ENCODE measurements around the gene ATP6V1E1.

The ATP6V1E1 gene

GRCh38 chr22:17592201-17592600 is 36.3 kb downstream of the ATP6V1E1 start:
- H3K27me3 ChIP-seq (ENCODE audit: insufficient read depth, low read length, poor library complexity, severe bottlenecking), result no peaks in the 10 kb centered on the region
- H4K20me1 ChIP-seq (ENCODE audit: insufficient read depth, low read length, poor library complexity, severe bottlenecking), result no peaks in the 10 kb centered on the region
- no peak for TF ChIP-seq CTCF (conservative IDR thresholded peaks at IDR 0.05; ENCODE audit: low read length)
- no peak for TF ChIP-seq EZH2phosphoT487 (IDR thresholded peaks at IDR 0.05; ENCODE audit: borderline replicate concordance)
- H3K4me2 ChIP-seq (ENCODE audit: low read depth, low read length, poor library complexity, severe bottlenecking), result no peak overlapping the region
- H3K4me3 ChIP-seq (ENCODE audit: low read length, poor library complexity, severe bottlenecking), result no peak overlapping the region
- H3K4me1 ChIP-seq (ENCODE audit: insufficient read depth, low read length, poor library complexity, severe bottlenecking), result no peaks in the 10 kb centered on the region
- no peak overlapping the region for H2AFZ ChIP-seq (ENCODE audit: low read length)
- H3F3A ChIP-seq (ENCODE audit: low read depth), result no peaks in the 10 kb centered on the region
- no peaks in the 10 kb centered on the region for H3K9me2 ChIP-seq (replicated peaks; ENCODE audit: low read depth, low read length)
- H3K9me3 ChIP-seq (ENCODE audit: insufficient read depth, low read depth, low read length), result no peaks in the 10 kb centered on the region
- H3K9ac ChIP-seq (ENCODE audit: low read depth, low read length, poor library complexity, severe bottlenecking), result no peak overlapping the region
- H3K79me2 ChIP-seq (ENCODE audit: insufficient read depth, low read length), result no peaks in the 10 kb centered on the region
- H3K36me3 ChIP-seq (ENCODE audit: insufficient read depth, low read length), result peaks cover 64% of the 10 kb centered on the region; the same call in 1 of the 2 replicates

GRCh38 chr22:17590586-17590985 is 38.0 kb downstream of the ATP6V1E1 start:
- Histone ChIP-seq H3K9me3 (ENCODE audit: insufficient read depth, low read depth, low read length) (no peaks in the 10 kb centered on the region), H3K27me3 (ENCODE audit: insufficient read depth, low read length, poor library complexity, severe bottlenecking) (no peaks in the 10 kb centered on the region), H3K79me2 (ENCODE audit: insufficient read depth, low read length) (no peaks in the 10 kb centered on the region), H3K4me2 (ENCODE audit: low read depth, low read length, poor library complexity, severe bottlenecking) (no peak overlapping the region), H3K36me3 (ENCODE audit: insufficient read depth, low read length) (peaks cover 52% of the 10 kb centered on the region; the same call in 1 of the 2 replicates), H3K4me3 (ENCODE audit: low read length, poor library complexity, severe bottlenecking) (no peak overlapping the region), H4K20me1 (ENCODE audit: insufficient read depth, low read length, poor library complexity, severe bottlenecking) (no peaks in the 10 kb centered on the region), H3F3A (ENCODE audit: low read depth) (no peaks in the 10 kb centered on the region), H3K4me1 (ENCODE audit: insufficient read depth, low read length, poor library complexity, severe bottlenecking) (no peaks in the 10 kb centered on the region), H3K9ac (ENCODE audit: low read depth, low read length, poor library complexity, severe bottlenecking) (no peak overlapping the region), H2AFZ (ENCODE audit: low read length) (no peak overlapping the region), H3K9me2 (replicated peaks; ENCODE audit: low read depth, low read length) (no peaks in the 10 kb centered on the region)
- TF ChIP-seq CTCF (conservative IDR thresholded peaks at IDR 0.05; ENCODE audit: low read length) (no peak), EZH2phosphoT487 (IDR thresholded peaks at IDR 0.05; ENCODE audit: borderline replicate concordance) (no peak)

GRCh38 chr22:17589810-17590375 is 38.7 kb downstream of the ATP6V1E1 start:
- Histone ChIP-seq H2AFZ (ENCODE audit: low read length) (no peak overlapping the region), H3K4me3 (ENCODE audit: low read length, poor library complexity, severe bottlenecking) (no peak overlapping the region), H3K9me3 (ENCODE audit: insufficient read depth, low read depth, low read length) (no peaks in the 10 kb centered on the region), H3F3A (ENCODE audit: low read depth) (no peaks in the 10 kb centered on the region), H3K36me3 (ENCODE audit: insufficient read depth, low read length) (peaks cover 46% of the 10 kb centered on the region; the same call in 1 of the 2 replicates), H3K9me2 (replicated peaks; ENCODE audit: low read depth, low read length) (no peaks in the 10 kb centered on the region), H3K79me2 (ENCODE audit: insufficient read depth, low read length) (no peaks in the 10 kb centered on the region), H3K9ac (ENCODE audit: low read depth, low read length, poor library complexity, severe bottlenecking) (no peak overlapping the region), H4K20me1 (ENCODE audit: insufficient read depth, low read length, poor library complexity, severe bottlenecking) (no peaks in the 10 kb centered on the region), H3K4me1 (ENCODE audit: insufficient read depth, low read length, poor library complexity, severe bottlenecking) (no peaks in the 10 kb centered on the region), H3K4me2 (ENCODE audit: low read depth, low read length, poor library complexity, severe bottlenecking) (no peak overlapping the region), H3K27me3 (ENCODE audit: insufficient read depth, low read length, poor library complexity, severe bottlenecking) (no peaks in the 10 kb centered on the region)
- TF ChIP-seq EZH2phosphoT487 (IDR thresholded peaks at IDR 0.05; ENCODE audit: borderline replicate concordance) (no peak), CTCF (conservative IDR thresholded peaks at IDR 0.05; ENCODE audit: low read length) (no peak)

Measured in Loucy (cell line).